HAP-1 (cell line): ENCODE data around the gene DGLUCY.
"Not testable (repeated sequence)": the region's sequence is repeated elsewhere in the genome, so short reads cannot be mapped to it uniquely, and the experiment has no call there.

Experiments used
- DNase-seq, 2 experiments: peaks; one replicate each; pipeline ENCODE4 v3.0.0-alpha.2; 2016 to 2020; ENCODE audit warnings: low spot score in 2 of 2
- H3K27me3 ChIP-seq: fragments of 250-450 bp; sonication (Bioruptor Pico); 2 replicates; pipeline ENCODE4 v1.5.1; 2020; ENCODE audit warnings: low read depth, mild to moderate bottlenecking, moderate library complexity
- H3K36me3 ChIP-seq: fragments of 250-450 bp; sonication (Bioruptor Pico); replicated peaks from 2 replicates; pipeline ENCODE4 v1.5.1; 2020; ENCODE audit warnings: mild to moderate bottlenecking
- H3K4me1 ChIP-seq: fragments of 250-450 bp; sonication (Bioruptor Pico); 2 replicates; pipeline ENCODE4 v1.5.1; 2020; ENCODE audit warnings: mild to moderate bottlenecking
- H3K4me3 ChIP-seq: fragments of 250-450 bp; sonication (Bioruptor Pico); 2 replicates; pipeline ENCODE4 v1.5.1; 2020; ENCODE audit warnings: mild to moderate bottlenecking, moderate library complexity
- H3K9me3 ChIP-seq: fragments of 250-450 bp; sonication (Bioruptor Pico); 2 replicates; pipeline ENCODE4 v1.5.1; 2020; ENCODE audit warnings: mild to moderate bottlenecking, moderate library complexity
- in situ Hi-C: fragments of 300-500 bp; cut with MboI; formaldehyde crosslinking; loops from 3 replicates; pipeline ENCODE4 v1.14.3; 2020; ENCODE audit warnings: low sequenced_read_pairs, inconsistent platforms, mixed read lengths

The DGLUCY gene

GRCh38 chr14:91116913-91117588 lies 3.2 kb downstream of the DGLUCY start:
- in situ Hi-C loops: no loop called here
- peaks cover 46% of the 10 kb centered on the region for H3K4me1 ChIP-seq
- H3K4me3 ChIP-seq: no peak overlapping the region
- DNase-seq: no peak
- H3K27me3 ChIP-seq: no peaks in the 10 kb centered on the region
- peaks cover 7% of the 10 kb centered on the region; the same call in 1 of the 2 replicates for H3K36me3 ChIP-seq
- no peaks in the 10 kb centered on the region; the same call in 1 of the 2 replicates for H3K9me3 ChIP-seq

GRCh38 chr14:91117960-91118359 lies 4.1 kb downstream of the DGLUCY start:
- no peak overlapping the region for H3K4me3 ChIP-seq
- peaks cover 45% of the 10 kb centered on the region for H3K4me1 ChIP-seq
- no peaks in the 10 kb centered on the region for H3K27me3 ChIP-seq
- in situ Hi-C loops: no loop called here
- no peak for DNase-seq
- H3K36me3 ChIP-seq: peaks cover 7% of the 10 kb centered on the region; the same call in 1 of the 2 replicates
- no peaks in the 10 kb centered on the region; the same call in 1 of the 2 replicates for H3K9me3 ChIP-seq

GRCh38 chr14:91118511-91119068 lies 4.7 kb downstream of the DGLUCY start:
- no peaks in the 10 kb centered on the region for H3K27me3 ChIP-seq
- H3K4me3 ChIP-seq: no peak overlapping the region
- H3K9me3 ChIP-seq: no peaks in the 10 kb centered on the region; the same call in 1 of the 2 replicates
- H3K4me1 ChIP-seq: peaks cover 39% of the 10 kb centered on the region
- in situ Hi-C loops: no loop called here
- DNase-seq: peak in 1 of 2 experiments; percentile 22
- peaks cover 7% of the 10 kb centered on the region; the same call in 1 of the 2 replicates for H3K36me3 ChIP-seq

- H3K36me3 ChIP-seq: peaks cover 7% of the 10 kb centered on the region; the same call in 1 of the 2 replicates
- no peaks in the 10 kb centered on the region for H3K27me3 ChIP-seq
- H3K9me3 ChIP-seq: no peaks in the 10 kb centered on the region; the same call in 1 of the 2 replicates
- peaks cover 31% of the 10 kb centered on the region for H3K4me1 ChIP-seq
- H3K4me3 ChIP-seq: no peak overlapping the region
- in situ Hi-C loops: no loop called here
- no peak for DNase-seq
These were observed 5.9 kb downstream of the DGLUCY start for GRCh38 chr14:91119556-91120311.

GRCh38 chr14:91123201-91123600 lies 9.3 kb downstream of the DGLUCY start:
- Histone ChIP-seq H3K4me1 (peaks cover 4% of the 10 kb centered on the region; the same call in 1 of the 2 replicates), H3K36me3 (0 out of 2 replicates have a peak, but pooled peaks cover 2% of the 10 kb centered on the region), H3K27me3 (no peaks in the 10 kb centered on the region), H3K4me3 (no peak overlapping the region), H3K9me3 (no peaks in the 10 kb centered on the region)
- in situ Hi-C loops: no loop called here
- no peak for DNase-seq

- H3K4me3 ChIP-seq, H3K4me1 ChIP-seq, H3K36me3 ChIP-seq, H3K27me3 ChIP-seq, H3K9me3 ChIP-seq, in situ Hi-C loops, DNase-seq: not testable (repeated sequence)
These were observed 10.8 kb downstream of the DGLUCY start for GRCh38 chr14:91124406-91125270.

GRCh38 chr14:91125271-91125660 lies 11.4 kb downstream of the DGLUCY start:
- Histone ChIP-seq H3K27me3 (no peaks in the 10 kb centered on the region), H3K36me3 (0 out of 2 replicates have a peak, but pooled peaks cover 2% of the 10 kb centered on the region), H3K4me1 (no peaks in the 10 kb centered on the region), H3K4me3 (no peak overlapping the region), H3K9me3 (no peaks in the 10 kb centered on the region)
- no peak for DNase-seq
- in situ Hi-C loops: no loop called here

- H3K9me3 ChIP-seq: no peaks in the 10 kb centered on the region
- 0 out of 2 replicates have a peak, but pooled peaks cover 2% of the 10 kb centered on the region for H3K36me3 ChIP-seq
- no peaks in the 10 kb centered on the region for H3K27me3 ChIP-seq
- no peak for DNase-seq
- no peak overlapping the region for H3K4me3 ChIP-seq
- in situ Hi-C loops: no loop called here
- no peaks in the 10 kb centered on the region for H3K4me1 ChIP-seq
These were observed 11.9 kb downstream of the DGLUCY start for GRCh38 chr14:91125801-91126200.

- no peaks in the 10 kb centered on the region for H3K9me3 ChIP-seq
- no peaks in the 10 kb centered on the region for H3K27me3 ChIP-seq
- 0 out of 2 replicates have a peak, but pooled peaks cover 2% of the 10 kb centered on the region for H3K36me3 ChIP-seq
- no peak overlapping the region for H3K4me3 ChIP-seq
- in situ Hi-C loops: no loop called here
- no peak for DNase-seq
- no peaks in the 10 kb centered on the region for H3K4me1 ChIP-seq
These were observed 12.9 kb downstream of the DGLUCY start for GRCh38 chr14:91126761-91127160.

- Histone ChIP-seq H3K4me1 (no peaks in the 10 kb centered on the region), H3K4me3 (no peak overlapping the region), H3K27me3 (no peaks in the 10 kb centered on the region), H3K9me3 (no peaks in the 10 kb centered on the region), H3K36me3 (0 out of 2 replicates have a peak, but pooled peaks cover 2% of the 10 kb centered on the region)
- no peak for DNase-seq
- in situ Hi-C loops: no loop called here
These were observed 13.5 kb downstream of the DGLUCY start for GRCh38 chr14:91127401-91127801.

- no peaks in the 10 kb centered on the region for H3K9me3 ChIP-seq
- in situ Hi-C loops: no loop called here
- no peak for DNase-seq
- H3K4me1 ChIP-seq: no peaks in the 10 kb centered on the region
- H3K36me3 ChIP-seq: 0 out of 2 replicates have a peak, but pooled peaks cover 2% of the 10 kb centered on the region
- no peaks in the 10 kb centered on the region for H3K27me3 ChIP-seq
- H3K4me3 ChIP-seq: no peak overlapping the region
These were observed 14.1 kb downstream of the DGLUCY start for GRCh38 chr14:91127924-91128323.

GRCh38 chr14:91128699-91129098 lies 14.8 kb downstream of the DGLUCY start:
- DNase-seq: no peak
- in situ Hi-C loops: no loop called here
- Histone ChIP-seq H3K4me3 (no peak overlapping the region), H3K4me1 (no peaks in the 10 kb centered on the region), H3K36me3 (0 out of 2 replicates have a peak, but pooled peaks cover 2% of the 10 kb centered on the region), H3K27me3 (no peaks in the 10 kb centered on the region), H3K9me3 (no peaks in the 10 kb centered on the region)

- DNase-seq: no peak
- in situ Hi-C loops: no loop called here
- Histone ChIP-seq H3K27me3 (no peaks in the 10 kb centered on the region), H3K36me3 (0 out of 2 replicates have a peak, but pooled peaks cover 2% of the 10 kb centered on the region), H3K9me3 (no peaks in the 10 kb centered on the region), H3K4me1 (no peaks in the 10 kb centered on the region), H3K4me3 (no peak overlapping the region)
These were observed 15.4 kb downstream of the DGLUCY start for GRCh38 chr14:91129261-91129660.
